ENCODE results near the gene GUK1. TPM values are rescaled to one million over a fixed set of nuclear protein-coding genes. Genes with fewer than 3 reads are reported as not detected.

The GUK1 gene
- total RNA-seq, 3 donors from 2014 or later (not counting 1 experiment from before 2014, with no cell fraction given), result 292 to 313 (median 308) TPM

DNA sequence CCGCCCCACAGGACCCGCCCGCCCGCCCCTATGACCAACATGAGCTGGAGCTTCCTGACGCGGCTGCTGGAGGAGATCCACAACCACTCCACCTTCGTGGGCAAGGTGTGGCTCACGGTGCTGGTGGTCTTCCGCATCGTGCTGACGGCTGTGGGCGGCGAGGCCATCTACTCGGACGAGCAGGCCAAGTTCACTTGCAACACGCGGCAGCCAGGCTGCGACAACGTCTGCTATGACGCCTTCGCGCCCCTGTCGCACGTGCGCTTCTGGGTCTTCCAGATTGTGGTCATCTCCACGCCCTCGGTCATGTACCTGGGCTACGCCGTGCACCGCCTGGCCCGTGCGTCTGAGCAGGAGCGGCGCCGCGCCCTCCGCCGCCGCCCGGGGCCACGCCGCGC is 17.6 kb downstream of the GUK1 start:
- Mint-ChIP-seq H3K4me3 (no peak overlapping the region), H3K9me3 (no peaks in the 10 kb centered on the region), H3K36me3 (no peaks in the 10 kb centered on the region), H3K4me1 (peaks cover 0 to 7% of the 10 kb centered on the region in 2 donors), H3K27ac (no peak overlapping the region), H3K27me3 (ENCODE audit: low read depth in 2 of 2) (no peaks in the 10 kb centered on the region)
- Histone ChIP-seq H3K4me1 (ENCODE audit: control insufficient read depth, insufficient read depth, low read length) (peaks cover 10% of the 10 kb centered on the region), H3K27me3 (ENCODE audit: control insufficient read depth, insufficient read depth, low read length) (no peaks in the 10 kb centered on the region), H3K4me3 (ENCODE audit: low read length) (no peak overlapping the region), H3K27ac (ENCODE audit: low read length) (no peak overlapping the region), H3K9me3 (ENCODE audit: control insufficient read depth, insufficient read depth, low read length) (no peaks in the 10 kb centered on the region), H3K36me3 (ENCODE audit: control insufficient read depth, insufficient read depth, low read length) (no peaks in the 10 kb centered on the region)
- WGBS (ENCODE audit: insufficient coverage), result 83% methylated on average over 43 of the region's 43 CpGs
- no peak for DNase-seq
- TF ChIP-seq, protein P1, sequence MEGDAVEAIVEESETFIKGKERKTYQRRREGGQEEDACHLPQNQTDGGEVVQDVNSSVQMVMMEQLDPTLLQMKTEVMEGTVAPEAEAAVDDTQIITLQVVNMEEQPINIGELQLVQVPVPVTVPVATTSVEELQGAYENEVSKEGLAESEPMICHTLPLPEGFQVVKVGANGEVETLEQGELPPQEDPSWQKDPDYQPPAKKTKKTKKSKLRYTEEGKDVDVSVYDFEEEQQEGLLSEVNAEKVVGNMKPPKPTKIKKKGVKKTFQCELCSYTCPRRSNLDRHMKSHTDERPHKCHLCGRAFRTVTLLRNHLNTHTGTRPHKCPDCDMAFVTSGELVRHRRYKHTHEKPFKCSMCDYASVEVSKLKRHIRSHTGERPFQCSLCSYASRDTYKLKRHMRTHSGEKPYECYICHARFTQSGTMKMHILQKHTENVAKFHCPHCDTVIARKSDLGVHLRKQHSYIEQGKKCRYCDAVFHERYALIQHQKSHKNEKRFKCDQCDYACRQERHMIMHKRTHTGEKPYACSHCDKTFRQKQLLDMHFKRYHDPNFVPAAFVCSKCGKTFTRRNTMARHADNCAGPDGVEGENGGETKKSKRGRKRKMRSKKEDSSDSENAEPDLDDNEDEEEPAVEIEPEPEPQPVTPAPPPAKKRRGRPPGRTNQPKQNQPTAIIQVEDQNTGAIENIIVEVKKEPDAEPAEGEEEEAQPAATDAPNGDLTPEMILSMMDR (IDR thresholded peaks at IDR 0.05), result no peak
- intact Hi-C loops (cut with micrococcal nuclease), result no loop called here
- ATAC-seq, result peak in 1 of 3 donors; percentile 6

DNA sequence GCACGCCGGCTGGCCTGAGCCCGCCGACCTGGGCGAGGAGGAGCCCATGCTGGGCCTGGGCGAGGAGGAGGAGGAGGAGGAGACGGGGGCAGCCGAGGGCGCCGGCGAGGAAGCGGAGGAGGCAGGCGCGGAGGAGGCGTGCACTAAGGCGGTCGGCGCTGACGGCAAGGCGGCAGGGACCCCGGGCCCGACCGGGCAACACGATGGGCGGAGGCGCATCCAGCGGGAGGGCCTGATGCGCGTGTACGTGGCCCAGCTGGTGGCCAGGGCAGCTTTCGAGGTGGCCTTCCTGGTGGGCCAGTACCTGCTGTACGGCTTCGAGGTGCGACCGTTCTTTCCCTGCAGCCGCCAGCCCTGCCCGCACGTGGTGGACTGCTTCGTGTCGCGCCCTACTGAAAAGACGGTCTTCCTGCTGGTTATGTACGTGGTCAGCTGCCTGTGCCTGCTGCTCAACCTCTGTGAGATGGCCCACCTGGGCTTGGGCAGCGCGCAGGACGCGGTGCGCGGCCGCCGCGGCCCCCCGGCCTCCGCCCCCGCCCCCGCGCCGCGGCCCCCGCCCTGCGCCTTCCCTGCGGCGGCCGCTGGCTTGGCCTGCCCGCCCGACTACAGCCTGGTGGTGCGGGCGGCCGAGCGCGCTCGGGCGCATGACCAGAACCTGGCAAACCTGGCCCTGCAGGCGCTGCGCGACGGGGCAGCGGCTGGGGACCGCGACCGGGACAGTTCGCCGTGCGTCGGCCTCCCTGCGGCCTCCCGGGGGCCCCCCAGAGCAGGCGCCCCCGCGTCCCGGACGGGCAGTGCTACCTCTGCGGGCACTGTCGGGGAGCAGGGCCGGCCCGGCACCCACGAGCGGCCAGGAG is 18.3 kb downstream of the GUK1 start:
- H3K9me3 ChIP-seq (ENCODE audit: control insufficient read depth, insufficient read depth, low read length), result no peaks in the 10 kb centered on the region
- no peak overlapping the region for H3K4me3 Mint-ChIP-seq
- WGBS (ENCODE audit: insufficient coverage), result 95% methylated on average over 98 of the region's 98 CpGs
- peaks cover 0 to 4% of the 10 kb centered on the region in 2 donors for H3K4me1 Mint-ChIP-seq
- no peaks in the 10 kb centered on the region for H3K9me3 Mint-ChIP-seq
- H3K36me3 ChIP-seq (ENCODE audit: control insufficient read depth, insufficient read depth, low read length), result no peaks in the 10 kb centered on the region
- no peaks in the 10 kb centered on the region for H3K36me3 Mint-ChIP-seq
- ATAC-seq (no peak), DNase-seq (no peak)
- no peak overlapping the region for H3K4me3 ChIP-seq (ENCODE audit: low read length)
- H3K27ac ChIP-seq (ENCODE audit: low read length), result no peak overlapping the region
- H3K27me3 ChIP-seq (ENCODE audit: control insufficient read depth, insufficient read depth, low read length), result no peaks in the 10 kb centered on the region
- H3K4me1 ChIP-seq (ENCODE audit: control insufficient read depth, insufficient read depth, low read length), result peaks cover 13% of the 10 kb centered on the region
- intact Hi-C loops (cut with micrococcal nuclease), result no loop called here
- TF ChIP-seq, protein P1 (IDR thresholded peaks at IDR 0.05), result no peak
- no peaks in the 10 kb centered on the region for H3K27me3 Mint-ChIP-seq (ENCODE audit: low read depth in 2 of 2)
- no peak overlapping the region for H3K27ac Mint-ChIP-seq

DNA sequence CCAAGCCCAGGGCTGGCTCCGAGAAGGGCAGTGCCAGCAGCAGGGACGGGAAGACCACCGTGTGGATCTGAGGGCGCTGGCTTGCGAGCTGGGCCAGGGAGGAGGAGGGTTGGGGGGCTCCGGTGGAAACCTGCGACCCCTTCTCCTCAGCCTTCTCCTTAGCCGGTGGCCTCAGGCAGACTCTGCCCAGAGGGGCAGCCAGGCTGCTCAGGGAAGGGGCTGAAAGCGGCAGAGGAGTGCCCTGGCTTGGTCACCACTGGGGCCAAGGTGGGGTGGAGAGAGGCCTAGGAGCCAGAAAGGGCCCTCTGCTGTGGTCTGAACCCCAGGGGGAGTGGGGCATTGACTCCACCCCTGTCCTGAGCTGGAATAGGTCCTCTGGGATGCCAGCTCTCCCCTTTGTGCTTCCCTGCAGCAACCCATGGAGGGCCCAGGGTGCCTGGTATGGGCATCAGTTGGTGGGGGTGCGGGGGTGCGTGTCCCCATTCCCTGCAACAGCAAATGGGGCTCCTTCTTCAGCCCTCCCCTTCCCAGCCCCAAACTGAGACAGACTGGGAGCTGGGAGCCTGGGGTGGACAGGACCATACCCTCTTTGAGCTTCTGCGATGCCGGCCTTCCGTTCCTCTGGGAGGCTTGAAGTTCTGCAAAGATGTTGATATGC is 19.1 kb downstream of the GUK1 start:
- WGBS (ENCODE audit: insufficient coverage), result 98% methylated on average over 14 of the region's 14 CpGs

More for the DNA sequence above, 19.1 kb downstream of the GUK1 start:
- Histone ChIP-seq H3K36me3 (ENCODE audit: control insufficient read depth, insufficient read depth, low read length) (no peaks in the 10 kb centered on the region), H3K4me1 (ENCODE audit: control insufficient read depth, insufficient read depth, low read length) (peaks cover 13% of the 10 kb centered on the region), H3K27me3 (ENCODE audit: control insufficient read depth, insufficient read depth, low read length) (no peaks in the 10 kb centered on the region), H3K4me3 (ENCODE audit: low read length) (no peak overlapping the region), H3K9me3 (ENCODE audit: control insufficient read depth, insufficient read depth, low read length) (no peaks in the 10 kb centered on the region), H3K27ac (ENCODE audit: low read length) (no peak overlapping the region)
- Mint-ChIP-seq H3K4me1 (peaks cover 0 to 5% of the 10 kb centered on the region in 2 donors), H3K4me3 (no peak overlapping the region), H3K9me3 (no peaks in the 10 kb centered on the region), H3K27me3 (ENCODE audit: low read depth in 2 of 2) (no peaks in the 10 kb centered on the region), H3K36me3 (no peaks in the 10 kb centered on the region), H3K27ac (no peak overlapping the region)
- ATAC-seq (no peak), DNase-seq (no peak)
- intact Hi-C loops (cut with micrococcal nuclease), result no loop called here
- TF ChIP-seq, protein P1 (IDR thresholded peaks at IDR 0.05), result no peak

Data from natural killer cell (primary cell).